HL-60 (cell line): ENCODE data around the gene SAP30.

Source experiments
- CTCF ChIP-seq: IDR thresholded peaks from one replicate; pipeline ENCODE4 v1.5.1; 2011; ENCODE audit warnings: low read length, control low read depth, inconsistent platforms; ENCODE audit not compliant: insufficient read depth
- POLR2AphosphoS5 ChIP-seq: IDR thresholded peaks from 2 replicates; pipeline ENCODE4 v1.6.1; 2012; ENCODE audit warnings: low read depth

- TF ChIP-seq POLR2AphosphoS5 (no peak), CTCF (no peak)
Observed at GRCh38 chr4:173379929-173380328, 9.2 kb downstream of the SAP30 start.
